ENCODE data around the gene TNFRSF11A.

GRCh38 chr18:62284637-62285036 is 40.5 kb upstream of the TNFRSF11A start:
- TF ChIP-seq FOXP2 (optimal IDR thresholded peaks at IDR 0.05; ENCODE audit: control extremely low read depth, extremely low read length, insufficient read depth) (no peak), POLR2AphosphoS5 (IDR thresholded peaks at IDR 0.05; ENCODE audit: borderline replicate concordance, low read depth, low read length) (no peak)
